ENCODE measurements around the gene DNAL4. TPM values are rescaled to one million over a fixed set of nuclear protein-coding genes. Genes with fewer than 3 reads are reported as not detected.

DNAL4 gene
- total RNA-seq, 2 experiments from 2014 or later: 1.9 to 2.7 TPM

GRCh38 chr22:38742176-38742942, 51.6 kb downstream of the DNAL4 start:
- POLR2A ChIA-PET: interaction anchor here (0.7 to 25.2 kb wide), 5 partner anchors 9 to 101 kb away, joined by 3 to 752 read pairs (median 4); partner anchors contain the start of genes GTPBP1, NPTXR and SUN2

DNA sequence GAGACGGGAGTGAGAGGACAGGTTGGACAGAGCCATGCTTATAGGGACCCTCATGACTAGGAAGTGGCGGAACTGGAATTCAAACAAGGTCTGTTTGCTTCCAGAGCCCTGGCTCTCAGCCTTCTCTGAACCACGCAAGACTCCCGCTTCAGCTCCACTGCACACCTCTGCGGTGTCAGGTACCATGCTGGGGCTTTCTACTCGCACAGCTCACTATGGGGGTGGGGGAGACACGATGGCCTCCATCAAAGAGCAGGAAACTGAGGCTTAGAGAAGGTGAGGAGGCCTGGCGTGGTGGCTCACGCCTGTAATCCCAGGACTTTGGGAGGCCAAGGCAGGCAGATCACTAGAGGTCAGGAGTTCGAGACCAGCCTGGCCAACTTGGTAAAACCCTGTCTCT, 52.4 kb downstream of the DNAL4 start:
- Mint-ChIP-seq H3K9me3 (no peaks in the 10 kb centered on the region), H3K4me3 (no peak overlapping the region), H3K27ac (peak overlapping the region; percentile 69), H3K27me3 (no peaks in the 10 kb centered on the region), H3K4me1 (ENCODE audit: low read depth) (peaks cover 45% of the 10 kb centered on the region), H3K36me3 (ENCODE audit: low read depth) (peaks cover 100% of the 10 kb centered on the region)
- intact Hi-C loops (cut with DNase I, micrococcal nuclease): no loop called here
- ATAC-seq (ENCODE audit: poor library complexity) (no peak), DNase-seq (no peak)
- POLR2A ChIA-PET: interaction anchor here (21.7 to 25.2 kb wide), 2 partner anchors 8 to 10 kb away, joined by 752 read pairs; partner anchors contain the start of gene SUN2
- H3K4me3 ChIP-seq (ENCODE audit: low read length): no peak overlapping the region
- H3K9me3 ChIP-seq (ENCODE audit: control insufficient read depth in 1 of 2, insufficient read depth in 1 of 2, low read length in 2 of 2): no peaks in the 10 kb centered on the region
- H3K27ac ChIP-seq (ENCODE audit: low read depth in 1 of 2, low read length in 2 of 2): peak overlapping the region; percentile 3 to 44
- H3K27me3 ChIP-seq (ENCODE audit: control insufficient read depth in 1 of 2, insufficient read depth in 2 of 2, low read length in 2 of 2): no peaks in the 10 kb centered on the region
- H3K36me3 ChIP-seq (ENCODE audit: insufficient read depth, low read length): peaks cover 100% of the 10 kb centered on the region
- TF ChIP-seq, protein P1, sequence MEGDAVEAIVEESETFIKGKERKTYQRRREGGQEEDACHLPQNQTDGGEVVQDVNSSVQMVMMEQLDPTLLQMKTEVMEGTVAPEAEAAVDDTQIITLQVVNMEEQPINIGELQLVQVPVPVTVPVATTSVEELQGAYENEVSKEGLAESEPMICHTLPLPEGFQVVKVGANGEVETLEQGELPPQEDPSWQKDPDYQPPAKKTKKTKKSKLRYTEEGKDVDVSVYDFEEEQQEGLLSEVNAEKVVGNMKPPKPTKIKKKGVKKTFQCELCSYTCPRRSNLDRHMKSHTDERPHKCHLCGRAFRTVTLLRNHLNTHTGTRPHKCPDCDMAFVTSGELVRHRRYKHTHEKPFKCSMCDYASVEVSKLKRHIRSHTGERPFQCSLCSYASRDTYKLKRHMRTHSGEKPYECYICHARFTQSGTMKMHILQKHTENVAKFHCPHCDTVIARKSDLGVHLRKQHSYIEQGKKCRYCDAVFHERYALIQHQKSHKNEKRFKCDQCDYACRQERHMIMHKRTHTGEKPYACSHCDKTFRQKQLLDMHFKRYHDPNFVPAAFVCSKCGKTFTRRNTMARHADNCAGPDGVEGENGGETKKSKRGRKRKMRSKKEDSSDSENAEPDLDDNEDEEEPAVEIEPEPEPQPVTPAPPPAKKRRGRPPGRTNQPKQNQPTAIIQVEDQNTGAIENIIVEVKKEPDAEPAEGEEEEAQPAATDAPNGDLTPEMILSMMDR (IDR thresholded peaks at IDR 0.05): no peak
- CTCF ChIA-PET: interaction anchor here (1.1 to 1.7 kb wide), 2 partner anchors 8 to 10 kb away, joined by 3 to 5 read pairs; no protein-coding TSS in a partner anchor
- H3K4me1 ChIP-seq (ENCODE audit: insufficient read depth, low read length): peaks cover 84% of the 10 kb centered on the region

More at GRCh38 chr22:38742176-38742942, 51.6 kb downstream of the DNAL4 start:
- H3K27ac Mint-ChIP-seq: peak overlapping the region; percentile 84
- no peaks in the 10 kb centered on the region for H3K27me3 ChIP-seq (ENCODE audit: control insufficient read depth in 1 of 2, insufficient read depth in 2 of 2, low read length in 2 of 2)
- H3K36me3 ChIP-seq (ENCODE audit: insufficient read depth, low read length): peaks cover 100% of the 10 kb centered on the region
- no peak for ATAC-seq (ENCODE audit: poor library complexity)
- H3K9me3 Mint-ChIP-seq: no peaks in the 10 kb centered on the region
- H3K4me3 Mint-ChIP-seq: no peak overlapping the region
- DNase-seq: no peak
- H3K9me3 ChIP-seq (ENCODE audit: control insufficient read depth in 1 of 2, insufficient read depth in 1 of 2, low read length in 2 of 2): no peaks in the 10 kb centered on the region
- CTCF ChIA-PET: interaction anchor here (1.1 to 1.7 kb wide), 3 partner anchors 9 to 61 kb away, joined by 3 to 5 read pairs (median 3); partner anchors contain the start of gene TOMM22
- no peak overlapping the region for H3K4me3 ChIP-seq (ENCODE audit: low read length)
- H3K4me1 ChIP-seq (ENCODE audit: insufficient read depth, low read length): peaks cover 79% of the 10 kb centered on the region
- peaks cover 98% of the 10 kb centered on the region for H3K36me3 Mint-ChIP-seq (ENCODE audit: low read depth)
- intact Hi-C loops (cut with DNase I, micrococcal nuclease): no loop called here
- H3K4me1 Mint-ChIP-seq (ENCODE audit: low read depth): peaks cover 39% of the 10 kb centered on the region
- H3K27ac ChIP-seq (ENCODE audit: low read depth in 1 of 2, low read length in 2 of 2): peak overlapping the region; percentile 3 to 26
- TF ChIP-seq, protein P1 (IDR thresholded peaks at IDR 0.05): no peak
- H3K27me3 Mint-ChIP-seq: no peaks in the 10 kb centered on the region

GRCh38 chr22:38741166-38741565, 52.8 kb downstream of the DNAL4 start:
- H3K27ac ChIP-seq (ENCODE audit: low read depth in 1 of 2, low read length in 2 of 2): peak overlapping the region; percentile 41 to 44
- ChIA-PET CTCF (interaction anchor here (1.1 to 1.7 kb wide), 2 partner anchors 8 to 11 kb away, joined by 3 to 5 read pairs; no protein-coding TSS in a partner anchor), POLR2A (interaction anchor here (2.7 to 25.2 kb wide), 3 partner anchors 8 to 35 kb away, joined by 14 to 752 read pairs (median 752); partner anchors contain the start of genes GTPBP1 and SUN2)
- Mint-ChIP-seq H3K9me3 (no peaks in the 10 kb centered on the region), H3K27ac (peak overlapping the region; percentile 69), H3K36me3 (ENCODE audit: low read depth) (peaks cover 100% of the 10 kb centered on the region), H3K27me3 (no peaks in the 10 kb centered on the region), H3K4me1 (ENCODE audit: low read depth) (peaks cover 49% of the 10 kb centered on the region), H3K4me3 (no peak overlapping the region)
- ATAC-seq (ENCODE audit: poor library complexity): no peak
- peaks cover 82% of the 10 kb centered on the region for H3K4me1 ChIP-seq (ENCODE audit: insufficient read depth, low read length)
- DNase-seq: no peak
- H3K36me3 ChIP-seq (ENCODE audit: insufficient read depth, low read length): peaks cover 100% of the 10 kb centered on the region
- no peaks in the 10 kb centered on the region for H3K9me3 ChIP-seq (ENCODE audit: control insufficient read depth in 1 of 2, insufficient read depth in 1 of 2, low read length in 2 of 2)
- intact Hi-C loops (cut with DNase I, micrococcal nuclease): no loop called here
- no peaks in the 10 kb centered on the region for H3K27me3 ChIP-seq (ENCODE audit: control insufficient read depth in 1 of 2, insufficient read depth in 2 of 2, low read length in 2 of 2)
- no peak overlapping the region for H3K4me3 ChIP-seq (ENCODE audit: low read length)
- TF ChIP-seq, protein P1 (IDR thresholded peaks at IDR 0.05): no peak
